SK-N-SH (cell line): ENCODE data around the gene SLC66A3. TPM values are rescaled to one million over a fixed set of nuclear protein-coding genes. Genes with fewer than 3 reads are reported as not detected.
A peak's percentile ranks its signal among the peaks of the same experiment; 100 is the strongest.

ENCODE experiments used
- CTCF ChIA-PET: fragments of 300-600, 350-600 bp; formaldehyde crosslinking; extraction: SDS; loops from one replicate; lab custom pipeline; 2021; lab: Yijun Ruan, JAX
- POLR2A ChIA-PET: fragments of 350-600 bp; sonication (Branson Sonifier 250); formaldehyde crosslinking; extraction: SDS; loops from one replicate; lab custom pipeline; 2020; ENCODE audit warnings: antibody characterized with exemption, inconsistent platforms; lab: Yijun Ruan, JAX
- DNase-seq: peaks from one replicate; pipeline ENCODE4 v3.0.0; 2012
- H2AFZ ChIP-seq: fragments of 200-600 bp; sonication (generic); 2 replicates; pipeline ENCODE4 v1.8.1; 2016; ENCODE audit warnings: antibody characterized with exemption, mild to moderate bottlenecking, low read depth
- H3F3A ChIP-seq: fragments of 200-600 bp; sonication (generic); replicated peaks from 2 replicates; pipeline ENCODE3; 2016; ENCODE audit warnings: antibody characterized with exemption, mild to moderate bottlenecking; ENCODE audit not compliant: insufficient read depth
- H3K27ac ChIP-seq, 2 experiments: fragments of 200-500 bp in 1 of 2; fragments of 200-600 bp in 1 of 2; sonication (Bioruptor generic) in 1 of 2; sonication (generic), shearing (Covaris generic) in 1 of 2; 2 replicates each; pipeline versions ENCODE4 v1.5.1 to v1.6.1; 2014 to 2016; ENCODE audit warnings: low read depth in 2 of 2, inconsistent platforms in 1 of 2, low read length in 1 of 2, mild to moderate bottlenecking in 1 of 2, mixed read lengths in 1 of 2
- H3K27me3 ChIP-seq: fragments of 200-600 bp; sonication (generic), shearing (Covaris generic); 2 replicates; pipeline ENCODE4 v1.6.1; 2016; ENCODE audit warnings: mixed run types; ENCODE audit not compliant: insufficient read depth
- H3K36me3 ChIP-seq, 2 experiments: fragments of 200-500 bp in 1 of 2; fragments of 200-600 bp in 1 of 2; sonication (Bioruptor generic) in 1 of 2; sonication (generic) in 1 of 2; replicated peaks in 1 of 2; 2 replicates each; pipeline versions ENCODE3 to v1.5.1; 2014 to 2016; ENCODE audit warnings: low read length in 1 of 2, mild to moderate bottlenecking in 1 of 2; ENCODE audit not compliant: insufficient read depth in 2 of 2, control insufficient read depth in 1 of 2
- H3K4me1 ChIP-seq, 2 experiments: fragments of 200-500 bp in 1 of 2; fragments of 200-600 bp in 1 of 2; sonication (Bioruptor generic) in 1 of 2; sonication (generic), shearing (Covaris generic) in 1 of 2; 2 replicates each; pipeline versions ENCODE4 v1.5.1 to v1.6.1; 2014 to 2016; ENCODE audit warnings: low read depth in 1 of 2, low read length in 1 of 2, mixed run types in 1 of 2; ENCODE audit not compliant: insufficient read depth in 2 of 2, control insufficient read depth in 1 of 2
- H3K4me2 ChIP-seq: fragments of 200-600 bp; sonication (generic), shearing (Covaris generic); 2 replicates; pipeline ENCODE4 v1.6.1; 2017; ENCODE audit warnings: mixed run types
- H3K4me3 ChIP-seq, 2 experiments: fragments of 200-500 bp in 1 of 2; fragments of 200-600 bp in 1 of 2; sonication (Bioruptor generic) in 1 of 2; sonication (generic), shearing (Covaris generic) in 1 of 2; 2 replicates each; pipeline versions ENCODE4 v1.5.1 to v1.8.1; 2014 to 2016; ENCODE audit warnings: low read depth in 2 of 2, inconsistent platforms in 1 of 2, low read length in 1 of 2, mild to moderate bottlenecking in 1 of 2, mixed read lengths in 1 of 2, moderate library complexity in 1 of 2
- H3K79me2 ChIP-seq: fragments of 200-600 bp; sonication (generic); 2 replicates; pipeline ENCODE4 v1.8.1; 2017; ENCODE audit warnings: mild to moderate bottlenecking; ENCODE audit not compliant: insufficient read depth
- H3K9ac ChIP-seq: fragments of 200-600 bp; sonication (generic); 2 replicates; pipeline ENCODE4 v1.6.1; 2017; ENCODE audit warnings: mixed run types
- H3K9me2 ChIP-seq: fragments of 200-600 bp; sonication (generic); 2 replicates; pipeline ENCODE4 v1.6.1; 2017; ENCODE audit warnings: mixed run types
- H3K9me3 ChIP-seq: fragments of 200-600 bp; sonication (generic); 2 replicates; pipeline ENCODE4 v1.6.1; 2017; ENCODE audit warnings: mixed run types, mild to moderate bottlenecking, moderate library complexity
- H4K20me1 ChIP-seq: fragments of 200-600 bp; sonication (generic); 2 replicates; pipeline ENCODE4 v1.6.1; 2017; ENCODE audit warnings: mild to moderate bottlenecking, mixed run types; ENCODE audit not compliant: insufficient read depth
- FOSL2 ChIP-seq: IDR thresholded peaks from 2 replicates; pipeline ENCODE4 v1.4.0; 2012; ENCODE audit warnings: low read depth, mild to moderate bottlenecking, moderate library complexity, borderline replicate concordance
- IRF3 ChIP-seq: fragments of 150-350 bp; IDR thresholded peaks from 2 replicates; pipeline ENCODE4 v1.6.1; 2016; ENCODE audit warnings: mild to moderate bottlenecking, low read depth, low read length
- JUND ChIP-seq: IDR thresholded peaks from 2 replicates; pipeline ENCODE4 v1.4.0; 2012
- MAX ChIP-seq: IDR thresholded peaks from 2 replicates; pipeline ENCODE4 v1.4.0; 2012; ENCODE audit warnings: low read depth
- MEF2A ChIP-seq: IDR thresholded peaks from 2 replicates; pipeline ENCODE4 v1.4.0; 2012; ENCODE audit warnings: low read depth, borderline replicate concordance
- NFIC ChIP-seq: IDR thresholded peaks from 2 replicates; pipeline ENCODE4 v1.4.0; 2012; ENCODE audit warnings: borderline replicate concordance
- PBX3 ChIP-seq: IDR thresholded peaks from 2 replicates; pipeline ENCODE4; 2012
- RCOR1 ChIP-seq: fragments of 150-350 bp; IDR thresholded peaks from 2 replicates; pipeline ENCODE4 v1.6.1; 2017; ENCODE audit warnings: antibody characterized with exemption, low read length
- RFX5 ChIP-seq: IDR thresholded peaks from 2 replicates; pipeline ENCODE4 v1.6.1; 2012; ENCODE audit warnings: mild to moderate bottlenecking, improper control_type of control experiment, low read length
- SIN3A ChIP-seq: IDR thresholded peaks from 2 replicates; pipeline ENCODE4 v1.6.1; 2012; ENCODE audit warnings: low read depth, mild to moderate bottlenecking, low read length, moderate library complexity, borderline replicate concordance
- TCF12 ChIP-seq: IDR thresholded peaks from 2 replicates; pipeline ENCODE4 v1.4.0; 2012
- TEAD4 ChIP-seq: IDR thresholded peaks from 2 replicates; pipeline ENCODE4 v1.4.0; 2012; ENCODE audit warnings: mild to moderate bottlenecking, borderline replicate concordance; ENCODE audit not compliant: insufficient read depth
- ZBTB33 ChIP-seq: IDR thresholded peaks from 2 replicates; pipeline ENCODE4 v1.4.0; 2012; ENCODE audit warnings: low read depth, borderline replicate concordance
- WGBS: methylation state at CpG from one replicate; pipeline ENCODE4 v1.1.6; 2017; ENCODE audit warnings: low lambda C conversion rate; 5-methylcytosine and 5-hydroxymethylcytosine counted together
- polyA plus RNA-seq, 3 experiments: library from polyadenylated mRNA; depleted of rRNA; stranded (reverse); fragments of >200 nt; gene quantifications; 2 replicates each; pipeline ENCODE4 v1.2.3, GENCODE V29; 2012

Gene SLC66A3
- polyA plus RNA-seq, 1 of the 3 experiments (the other 2 are of a cell fraction), result 49.0 TPM

GRCh38 chr2:11187083-11187619 is 31.9 kb downstream of the SLC66A3 start:
- no peaks in the 10 kb centered on the region for H3K27me3 ChIP-seq
- no peaks in the 10 kb centered on the region for H3K9me2 ChIP-seq
- H3K36me3 ChIP-seq, result peaks cover 51 to 58% of the 10 kb centered on the region in 2 experiments
- no peak overlapping the region for H3K9ac ChIP-seq
- no peaks in the 10 kb centered on the region for H4K20me1 ChIP-seq
- no peak overlapping the region for H2AFZ ChIP-seq
- TF ChIP-seq NFIC (no peak), MEF2A (no peak), SIN3A (no peak), TEAD4 (no peak), JUND (peak; percentile 72), PBX3 (peak; percentile 54; the same call in 1 of the 2 replicates), FOSL2 (peak; percentile 87), IRF3 (no peak), MAX (peak; percentile 54; the same call in 1 of the 2 replicates), ZBTB33 (no peak), RCOR1 (no peak), RFX5 (no peak), TCF12 (peak; percentile 52; the same call in 1 of the 2 replicates)
- no peak for DNase-seq
- peaks cover 15% of the 10 kb centered on the region for H3F3A ChIP-seq
- no peaks in the 10 kb centered on the region; a peak in 1 of 4 replicates for H3K4me1 ChIP-seq
- peak overlapping the region in 1 of 2 experiments; percentile 57; a peak in 2 of 4 replicates for H3K27ac ChIP-seq
- CTCF ChIA-PET, result interaction anchor here (0.5 to 1.8 kb wide), 4 partner anchors 13 to 224 kb away, joined by 3 to 5 read pairs (median 4); no protein-coding TSS in a partner anchor
- H3K79me2 ChIP-seq, result no peaks in the 10 kb centered on the region
- no peaks in the 10 kb centered on the region for H3K9me3 ChIP-seq
- WGBS, result 59% methylated on average over 7 of the region's 7 CpGs
- H3K4me3 ChIP-seq, result no peak overlapping the region
- 0 out of 2 replicates have a peak overlapping the region, but pooled peaks have one; percentile 14 for H3K4me2 ChIP-seq
- POLR2A ChIA-PET, result no interaction called here
